ENCODE measurements around the gene PEAK1. TPM values are rescaled to one million over a fixed set of nuclear protein-coding genes. Genes with fewer than 3 reads are reported as not detected.

The PEAK1 gene
- total RNA-seq, 1 experiment from 2014 or later, result 36.7 TPM

GRCh38 chr15:77421370-77421700, 1.4 kb upstream of the PEAK1 start:
- ChIA-PET POLR2A (ENCODE audit: low non-redundant PET) (no interaction called here), CTCF (no interaction called here)
- Histone ChIP-seq H3K27me3 (replicated peaks; ENCODE audit: insufficient read depth, low read depth, low read length, poor library complexity) (no peaks in the 10 kb centered on the region), H3K4me3 (ENCODE audit: low read depth, low read length, poor library complexity, severe bottlenecking) (peak overlapping the region; percentile 73), H3K36me3 (ENCODE audit: insufficient read depth, low read length, poor library complexity, severe bottlenecking) (no peaks in the 10 kb centered on the region), H3K27ac (ENCODE audit: low read depth, low read length, poor library complexity, severe bottlenecking) (peak overlapping the region; percentile 97), H3K4me1 (ENCODE audit: insufficient read depth, low read length, poor library complexity, severe bottlenecking) (peaks cover 28% of the 10 kb centered on the region), H3K9me3 (ENCODE audit: low read depth, low read length, poor library complexity, severe bottlenecking) (no peaks in the 10 kb centered on the region)
- intact Hi-C loops (cut with micrococcal nuclease; ENCODE audit: unreplicated experiment), result loop anchor here (2.0 to 5.0 kb wide), 3 partner anchors 75 to 234 kb away; no protein-coding TSS in a partner anchor
- DNase-seq (ENCODE audit: low spot score), result no peak
- BruUV-seq (replicated peaks), result TSS peak; percentile 70
- no peak for TF ChIP-seq CTCF (conservative IDR thresholded peaks at IDR 0.05; ENCODE audit: low read depth, low read length)
- TF ChIP-seq EZH2 (IDR thresholded peaks at IDR 0.05; ENCODE audit: borderline replicate concordance, low read depth, low read length, poor library complexity, severe bottlenecking), result no peak

- ChIA-PET CTCF (no interaction called here), POLR2A (ENCODE audit: low non-redundant PET) (no interaction called here)
- TF ChIP-seq EZH2 (IDR thresholded peaks at IDR 0.05; ENCODE audit: borderline replicate concordance, low read depth, low read length, poor library complexity, severe bottlenecking) (no peak), CTCF (conservative IDR thresholded peaks at IDR 0.05; ENCODE audit: low read depth, low read length) (no peak)
- H3K36me3 ChIP-seq (ENCODE audit: insufficient read depth, low read length, poor library complexity, severe bottlenecking), result no peaks in the 10 kb centered on the region
- DNase-seq (ENCODE audit: low spot score), result peak; percentile 89
- no peaks in the 10 kb centered on the region for H3K9me3 ChIP-seq (ENCODE audit: low read depth, low read length, poor library complexity, severe bottlenecking)
- peaks cover 33% of the 10 kb centered on the region for H3K4me1 ChIP-seq (ENCODE audit: insufficient read depth, low read length, poor library complexity, severe bottlenecking)
- no TSS peak for BruUV-seq (replicated peaks)
- peak within 1 kb of the TSS; percentile 73 for H3K4me3 ChIP-seq (ENCODE audit: low read depth, low read length, poor library complexity, severe bottlenecking)
- intact Hi-C loops (cut with micrococcal nuclease; ENCODE audit: unreplicated experiment), result loop anchor here (2.0 to 5.0 kb wide), 3 partner anchors 76 to 233 kb away; no protein-coding TSS in a partner anchor
- no peaks in the 10 kb centered on the region for H3K27me3 ChIP-seq (replicated peaks; ENCODE audit: insufficient read depth, low read depth, low read length, poor library complexity)
- peak within 1 kb of the TSS; percentile 97 for H3K27ac ChIP-seq (ENCODE audit: low read depth, low read length, poor library complexity, severe bottlenecking)
Observed at GRCh38 chr15:77420610-77421369, 886 bp upstream of the PEAK1 start, which contains the start of gene HMG20A. TSS of gene HMG20A (plus strand) at chr15:77420888. CDS start at chr15:77458408, 37,520 bp downstream.

- peak overlapping the region; percentile 73 for H3K4me3 ChIP-seq (ENCODE audit: low read depth, low read length, poor library complexity, severe bottlenecking)
- POLR2A ChIA-PET (ENCODE audit: low non-redundant PET), result interaction anchor here (0.6 kb wide), 1 partner anchor 30 kb away, joined by 3 read pairs; no protein-coding TSS in a partner anchor
- peak; percentile 47 for DNase-seq (ENCODE audit: low spot score)
- peaks cover 42% of the 10 kb centered on the region for H3K4me1 ChIP-seq (ENCODE audit: insufficient read depth, low read length, poor library complexity, severe bottlenecking)
- BruUV-seq (replicated peaks), result no TSS peak
- TF ChIP-seq CTCF (conservative IDR thresholded peaks at IDR 0.05; ENCODE audit: low read depth, low read length), result peak; percentile 35
- TF ChIP-seq EZH2 (IDR thresholded peaks at IDR 0.05; ENCODE audit: borderline replicate concordance, low read depth, low read length, poor library complexity, severe bottlenecking), result no peak
- no peaks in the 10 kb centered on the region for H3K36me3 ChIP-seq (ENCODE audit: insufficient read depth, low read length, poor library complexity, severe bottlenecking)
- intact Hi-C loops (cut with micrococcal nuclease; ENCODE audit: unreplicated experiment), result no loop called here
- CTCF ChIA-PET, result no interaction called here
- H3K27ac ChIP-seq (ENCODE audit: low read depth, low read length, poor library complexity, severe bottlenecking), result peak overlapping the region; percentile 81
- H3K9me3 ChIP-seq (ENCODE audit: low read depth, low read length, poor library complexity, severe bottlenecking), result no peaks in the 10 kb centered on the region
- no peaks in the 10 kb centered on the region for H3K27me3 ChIP-seq (replicated peaks; ENCODE audit: insufficient read depth, low read depth, low read length, poor library complexity)
Observed at GRCh38 chr15:77418966-77419835, 703 bp downstream of the PEAK1 start.
